DMS53 treated with DMSO at 0.1 percent for 48 hours (cell line): ENCODE data around the gene MERTK.
A peak's percentile ranks its signal among the peaks of the same experiment; 100 is the strongest.

Experiments used
- DNase-seq: peaks from one replicate; lab custom pipeline; 2025; ENCODE audit not compliant: unreplicated experiment; lab: John Stamatoyannopoulos, UW

The MERTK gene

DNA sequence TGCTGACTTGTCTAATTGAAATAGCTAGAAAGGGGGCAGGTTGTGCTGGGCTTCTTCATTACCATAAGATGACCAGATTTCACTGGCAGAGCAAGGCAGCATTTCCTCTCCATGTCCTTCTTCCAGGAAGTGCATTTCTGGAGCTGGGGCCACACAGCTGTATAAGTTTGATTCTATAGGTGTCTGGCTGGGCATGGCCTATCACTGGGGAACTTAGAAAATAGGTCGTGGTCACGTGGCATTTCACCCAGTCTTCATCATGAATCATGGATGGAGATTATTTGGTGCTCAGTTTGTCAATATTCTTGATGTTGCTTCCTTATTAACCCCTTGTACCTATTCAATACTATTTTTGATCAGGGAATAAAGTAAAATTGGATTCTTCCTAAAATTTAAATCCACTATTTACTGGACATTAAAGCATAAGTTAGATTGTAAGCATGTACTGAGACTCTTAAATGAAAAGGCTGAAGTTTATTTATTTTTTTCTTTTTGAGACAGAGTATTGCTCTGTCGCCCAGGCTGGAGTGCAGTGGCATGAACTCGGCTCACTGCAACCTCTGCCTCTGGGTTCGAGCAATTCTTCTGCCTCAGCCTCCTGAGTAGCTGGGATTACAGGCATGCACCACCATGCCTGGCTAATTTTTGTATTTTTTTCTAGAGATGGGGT, 107.1 kb downstream of the MERTK start:
- no peak for DNase-seq

- no peak for DNase-seq
These were observed 107.6 kb downstream of the MERTK start for GRCh38 chr2:112006076-112006410.

DNA sequence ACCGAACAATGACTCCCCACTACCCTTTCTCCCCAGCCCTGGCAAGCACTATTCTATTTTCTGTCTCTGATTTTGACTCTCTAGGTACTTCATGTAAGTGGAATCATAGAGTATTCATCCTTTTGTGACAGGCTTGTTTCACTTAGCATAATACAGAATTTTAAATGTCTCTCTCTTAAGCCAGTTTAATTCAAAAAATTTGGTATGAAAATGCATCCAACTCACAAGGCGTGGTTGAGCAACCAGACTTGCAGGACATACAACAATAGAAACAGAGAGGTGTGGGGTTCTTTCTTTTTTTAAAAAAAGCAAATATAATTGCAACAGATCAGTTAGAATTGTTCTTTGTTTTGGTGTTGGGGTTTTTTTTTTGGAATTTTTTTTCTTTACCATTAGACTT, 109.1 kb downstream of the MERTK start:
- DNase-seq = no peak

- DNase-seq = no peak
These were observed 110.6 kb downstream of the MERTK start for GRCh38 chr2:112008910-112009485.

DNA sequence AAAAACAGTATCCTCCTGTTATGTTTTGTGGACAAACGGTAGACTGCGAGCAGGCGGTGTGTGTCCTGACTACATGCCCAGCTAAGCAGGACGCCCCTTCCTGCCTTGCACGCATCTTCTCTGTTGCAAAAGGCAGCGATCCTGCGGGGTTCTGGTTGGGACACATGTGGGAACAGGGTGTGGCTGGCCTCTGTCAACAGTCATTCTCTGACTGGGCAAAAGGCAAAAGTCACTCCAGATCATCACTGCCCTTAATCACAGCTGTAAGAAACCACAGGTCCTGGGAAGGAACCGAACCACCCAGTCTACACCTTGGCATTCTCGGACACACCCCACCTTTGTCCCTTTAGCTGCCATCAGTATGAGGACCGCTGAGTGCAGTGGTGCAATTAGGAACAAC, 112.3 kb downstream of the MERTK start:
- no peak for DNase-seq

GRCh38 chr2:112012556-112012955, 114.1 kb downstream of the MERTK start:
- no peak for DNase-seq

DNA sequence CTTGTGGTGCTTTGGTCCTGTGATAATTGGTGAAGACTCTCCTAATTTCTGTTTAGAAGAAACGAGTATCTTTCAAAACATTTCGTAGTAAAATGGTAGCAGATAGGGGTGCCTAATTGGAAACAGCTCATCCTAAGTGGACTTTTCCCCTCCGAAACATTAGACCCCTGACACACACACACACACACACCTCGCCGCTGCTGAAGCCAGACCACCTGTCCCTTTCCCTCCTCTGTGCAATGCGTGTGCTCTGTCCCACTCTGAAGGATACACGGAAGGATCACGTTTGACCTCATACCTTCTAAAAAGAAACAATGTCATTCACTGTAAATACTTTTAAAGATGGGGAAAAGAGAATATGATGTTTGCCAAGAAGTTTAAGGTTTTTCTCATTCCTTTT, 120.4 kb downstream of the MERTK start:
- DNase-seq = no peak

- no peak for DNase-seq
These were observed 121.2 kb downstream of the MERTK start for GRCh38 chr2:112019569-112019982.

DNA sequence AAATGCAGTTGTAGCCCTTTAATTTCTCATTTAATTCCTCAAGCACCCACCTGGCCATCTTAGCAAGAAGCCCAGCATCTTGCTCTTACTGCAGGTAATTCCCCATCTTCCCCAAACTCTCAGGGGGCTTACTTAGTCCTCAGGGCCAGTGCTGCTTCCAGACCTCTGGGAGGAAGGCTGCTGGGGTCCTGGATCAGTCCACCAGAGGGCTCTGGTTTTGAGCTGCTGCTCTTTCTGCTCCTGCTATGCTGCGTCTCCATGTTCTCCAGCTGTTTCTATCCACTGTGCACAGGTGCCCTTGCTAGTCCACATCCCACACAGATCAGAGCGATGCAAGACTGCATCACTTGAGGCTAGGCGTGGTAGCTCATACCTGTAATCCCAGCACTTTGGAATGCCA, 122.2 kb downstream of the MERTK start:
- no peak for DNase-seq

DNA sequence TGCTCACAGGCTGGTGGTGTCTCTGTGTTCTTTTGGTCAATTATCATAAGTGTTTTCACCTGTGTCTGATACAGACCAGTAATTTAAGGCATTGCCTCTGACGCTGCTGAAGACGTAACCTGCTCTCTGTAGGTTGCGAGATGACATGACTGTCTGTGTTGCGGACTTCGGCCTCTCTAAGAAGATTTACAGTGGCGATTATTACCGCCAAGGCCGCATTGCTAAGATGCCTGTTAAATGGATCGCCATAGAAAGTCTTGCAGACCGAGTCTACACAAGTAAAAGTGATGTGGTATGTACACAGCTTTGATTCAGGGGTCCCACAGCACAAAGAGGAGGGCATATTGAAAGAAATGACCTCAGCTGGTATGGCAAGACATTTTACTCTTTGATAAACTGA, 122.9 kb downstream of the MERTK start:
- DNase-seq = no peak

DNA sequence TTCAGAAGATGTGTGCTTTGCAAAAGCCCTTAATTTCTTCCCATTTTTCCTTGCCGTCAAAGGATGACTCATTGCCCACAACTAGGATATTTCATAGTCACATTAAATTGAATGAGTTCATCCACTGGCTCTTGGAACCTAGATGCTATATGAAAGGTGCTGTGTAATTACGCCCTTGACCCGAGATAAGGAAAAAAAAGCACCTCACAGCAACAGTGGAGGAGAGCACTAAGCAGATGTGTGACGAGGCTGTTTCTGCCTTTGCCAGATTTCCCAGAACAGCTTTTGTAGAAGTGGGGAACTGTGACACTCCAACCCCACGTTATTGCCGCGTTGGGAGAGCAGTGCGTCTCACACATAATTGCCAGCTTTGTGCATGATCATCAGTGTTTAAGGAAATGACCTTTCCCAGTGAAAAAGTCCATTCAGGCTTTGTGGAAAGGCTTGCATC, 123.4 kb downstream of the MERTK start:
- no peak for DNase-seq

- no peak for DNase-seq
These were observed 125.3 kb downstream of the MERTK start for GRCh38 chr2:112023707-112024106.

DNA sequence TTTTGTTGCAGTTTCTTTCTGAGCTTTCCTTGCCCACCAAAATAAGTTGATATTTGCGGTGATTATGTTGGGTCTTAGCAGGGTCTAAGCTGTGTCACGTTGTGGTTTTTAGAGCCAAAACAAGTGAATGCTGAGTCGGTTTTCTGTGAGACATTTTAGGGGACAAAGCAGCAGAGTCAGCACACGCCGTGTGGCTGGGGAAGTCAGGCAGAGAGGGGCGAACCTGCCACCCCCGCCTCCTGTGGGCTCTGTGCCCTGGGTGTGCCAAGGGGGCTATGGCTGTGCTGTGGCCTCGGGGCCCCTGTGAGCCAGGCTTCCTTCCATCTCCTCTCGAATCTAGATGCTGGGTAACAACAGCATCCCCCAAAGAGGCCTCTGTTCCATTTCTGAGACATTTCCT, 125.8 kb downstream of the MERTK start:
- DNase-seq = no peak

- DNase-seq = no peak
These were observed 126.6 kb downstream of the MERTK start for GRCh38 chr2:112024896-112025491.

- no peak for DNase-seq
These were observed 128.1 kb downstream of the MERTK start for GRCh38 chr2:112026509-112026908.

DNA sequence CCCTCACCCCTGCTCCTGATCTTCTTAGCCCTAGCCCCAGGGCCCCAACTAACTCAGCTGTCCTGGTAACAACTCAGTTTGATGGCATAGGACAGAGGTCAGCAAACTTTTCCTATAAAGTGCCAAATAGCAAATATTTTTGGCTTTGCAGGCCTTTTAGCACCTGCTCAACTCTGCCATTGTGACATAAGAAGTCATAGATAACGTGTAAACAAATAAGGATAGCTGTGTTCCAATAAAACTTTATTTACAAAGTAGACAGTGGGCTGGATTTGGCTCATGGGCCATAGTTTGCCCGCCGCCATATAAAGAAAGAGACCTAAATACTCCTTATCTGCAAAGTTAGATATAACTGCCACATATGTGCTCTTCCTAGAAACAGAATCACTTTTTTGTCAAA, 129.4 kb downstream of the MERTK start:
- no peak for DNase-seq

- DNase-seq = no peak
These were observed 130.8 kb downstream of the MERTK start for GRCh38 chr2:112029164-112029563.

DNA sequence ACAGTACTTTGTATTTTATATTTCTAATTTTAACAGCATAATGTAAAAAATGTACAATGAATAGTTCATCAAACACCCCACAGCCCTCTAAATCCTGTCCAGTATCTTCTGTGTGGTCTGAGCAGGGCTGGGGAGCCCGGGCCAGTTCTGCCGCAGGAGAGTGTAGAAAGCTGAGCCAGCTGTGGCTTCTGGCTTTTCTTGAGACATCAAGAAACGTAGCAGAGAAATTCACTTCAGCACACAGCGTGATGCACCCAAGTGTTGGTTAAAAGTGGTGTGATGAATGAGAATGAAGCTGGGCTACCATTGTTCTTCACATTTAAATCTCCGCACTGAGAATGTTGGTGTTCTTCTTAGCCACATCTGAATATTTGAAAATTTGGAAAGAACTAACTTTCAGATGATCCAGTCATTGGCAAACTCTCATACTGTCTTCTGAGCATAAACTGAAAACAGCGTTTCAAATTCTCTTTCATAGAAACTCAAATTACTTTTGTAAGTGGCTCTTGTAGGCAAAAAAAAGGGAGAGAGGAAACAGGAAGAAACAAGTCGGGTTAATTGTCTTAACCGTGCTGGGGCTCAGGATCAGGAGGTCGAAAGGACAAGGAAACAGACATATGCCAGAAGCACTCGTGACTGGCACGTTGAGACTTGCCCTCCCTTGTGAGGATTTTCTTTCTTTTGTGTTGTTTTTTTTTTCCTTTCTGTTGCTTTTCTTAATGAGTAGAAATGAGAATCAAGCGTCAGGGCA, 133.2 kb downstream of the MERTK start:
- DNase-seq = peak; percentile 48

DNA sequence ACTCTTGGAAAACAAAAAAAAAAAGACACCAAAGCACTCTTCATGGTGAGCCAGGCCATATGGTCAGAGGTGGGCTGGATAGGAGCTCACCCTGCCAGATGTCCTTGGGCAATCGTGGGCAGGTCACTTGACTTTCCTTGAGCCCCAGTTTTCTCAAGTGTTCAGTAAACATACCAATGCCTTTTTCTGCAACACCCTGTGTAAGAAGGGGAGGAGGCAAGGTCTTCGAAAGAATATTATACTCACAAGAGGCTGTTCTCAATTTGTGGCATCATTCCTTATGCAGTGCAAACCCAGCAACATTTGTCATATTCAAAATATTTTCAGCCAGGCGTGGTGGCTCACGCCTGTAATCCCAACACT, 133.8 kb downstream of the MERTK start:
- peak; percentile 29 for DNase-seq

DNA sequence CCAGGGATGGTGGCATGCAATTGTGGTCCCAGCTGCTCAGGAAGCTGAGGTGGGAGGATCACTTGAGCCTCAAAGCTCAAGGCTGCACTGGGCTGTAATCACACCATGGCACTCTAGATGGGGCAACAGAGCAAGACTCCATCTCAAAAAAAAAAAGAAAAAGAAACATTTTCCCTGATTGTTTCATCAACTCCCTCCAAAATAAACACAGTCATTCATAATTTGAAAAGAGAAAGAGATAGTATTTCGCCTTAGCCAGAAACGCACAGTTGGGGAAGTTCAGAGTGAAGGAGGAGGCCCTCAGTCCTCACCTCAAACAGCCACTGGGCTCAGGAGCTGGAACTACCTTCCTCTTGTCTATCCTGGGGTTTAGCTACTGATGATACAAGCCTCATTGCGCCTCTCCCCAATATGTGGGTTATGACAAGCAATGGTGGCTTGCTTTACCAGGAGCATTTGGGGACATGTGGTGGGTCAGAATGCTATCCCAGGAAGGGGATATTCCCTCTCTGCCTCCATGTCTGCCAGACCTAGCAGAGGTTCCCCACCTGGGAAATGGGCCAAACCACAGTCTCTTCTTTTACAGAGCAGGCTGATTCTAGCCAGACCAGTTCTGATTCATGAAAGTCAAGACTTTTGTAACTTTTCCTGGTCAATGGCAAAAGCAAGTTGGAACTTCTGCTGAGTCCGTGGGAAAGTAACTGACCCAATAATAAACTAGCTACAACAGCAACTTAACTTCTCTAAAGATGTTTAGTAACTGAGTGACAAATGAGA, 134.5 kb downstream of the MERTK start:
- DNase-seq = no peak

DNA sequence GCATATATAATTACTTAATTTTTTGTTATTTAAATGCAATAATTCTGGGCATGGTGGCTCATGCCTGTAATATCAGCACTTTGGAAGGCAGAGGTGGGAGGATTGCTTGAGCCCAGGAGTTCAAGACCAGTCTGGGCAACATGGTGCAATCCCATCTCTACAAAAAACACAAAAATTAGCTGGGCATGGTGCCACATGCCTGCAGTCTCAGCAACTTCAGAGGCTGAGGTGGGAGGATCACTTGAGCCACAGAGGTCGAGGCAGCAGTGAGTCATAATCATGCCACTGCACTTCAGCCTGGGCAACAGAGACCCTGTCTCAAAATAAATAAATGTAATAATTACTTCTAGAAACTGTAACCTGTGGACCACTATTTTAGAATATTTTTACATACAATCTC, 135.2 kb downstream of the MERTK start:
- DNase-seq = no peak
